Skin of body (tissue), 2 donors: ENCODE measurements around the gene ACY1. TPM values are rescaled to one million over a fixed set of nuclear protein-coding genes. Genes with fewer than 3 reads are reported as not detected.

Experiments used
- DNase-seq: peaks from one replicate; lab custom pipeline; 2025; lab: John Stamatoyannopoulos, UW
- total RNA-seq: library from RNA; depleted of rRNA; stranded (reverse); fragments of >200 nt; gene quantifications from one replicate; pipeline ENCODE4 v1.2.3, GENCODE V29; 2014

The ACY1 gene
- total RNA-seq, 1 donor from 2014 or later, result 18.0 TPM

DNA sequence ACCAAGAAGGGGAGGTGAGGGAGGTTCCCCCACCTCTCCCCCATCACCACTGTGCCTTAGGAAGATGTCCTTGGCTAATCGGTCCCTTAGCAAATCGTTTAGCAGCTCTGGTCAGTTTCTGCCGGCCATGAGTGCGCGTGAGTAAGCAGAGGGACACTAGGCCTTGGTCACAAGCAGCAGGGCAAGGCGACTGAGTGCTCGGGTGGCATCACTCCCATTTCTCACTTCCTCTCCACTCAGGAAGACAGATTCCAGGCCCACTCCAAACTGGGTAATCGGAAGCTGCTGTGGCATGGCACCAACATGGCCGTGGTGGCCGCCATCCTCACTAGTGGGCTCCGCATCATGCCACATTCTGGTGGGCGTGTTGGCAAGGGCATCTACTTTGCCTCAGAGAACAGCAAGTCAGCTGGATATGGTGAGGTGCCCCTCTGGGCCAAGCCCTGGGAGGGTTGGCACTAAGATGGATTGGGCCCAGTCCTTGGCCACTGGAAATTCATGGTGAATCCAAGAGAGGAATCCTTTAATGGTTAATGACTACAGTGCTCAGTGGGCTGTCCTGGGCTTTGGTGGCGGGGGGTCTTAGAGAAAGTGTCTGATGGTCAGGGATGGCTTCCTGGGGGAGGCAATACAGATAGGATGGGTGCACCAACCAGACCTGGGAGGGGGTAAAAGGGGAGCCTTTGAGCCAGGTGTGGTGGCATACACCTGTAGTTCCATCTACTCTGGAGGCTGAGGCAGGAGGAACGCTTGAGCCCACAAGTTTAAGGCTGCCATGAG is 37.2 kb upstream of the ACY1 start:
- DNase-seq, result no peak

DNA sequence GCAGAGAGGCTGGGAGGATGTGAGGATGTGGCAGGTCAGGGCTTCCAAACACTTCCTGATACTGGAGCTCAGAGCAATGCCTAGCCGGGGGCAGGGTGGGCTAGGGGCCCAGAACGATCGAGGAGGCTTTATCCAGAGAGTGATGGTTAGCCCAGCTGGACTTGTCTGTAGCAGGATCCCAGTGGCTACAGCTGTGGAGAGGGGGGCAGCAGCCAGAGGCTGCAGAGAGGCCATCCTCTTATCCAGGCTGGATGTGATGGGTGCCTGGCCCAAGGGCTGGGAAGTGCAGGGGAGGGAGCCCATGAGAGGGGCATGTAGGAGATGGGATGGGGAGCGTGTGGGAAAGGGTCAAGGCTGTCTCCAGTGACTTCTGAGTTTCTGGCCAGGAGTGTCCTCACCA is 36.5 kb upstream of the ACY1 start:
- DNase-seq, result no peak

DNA sequence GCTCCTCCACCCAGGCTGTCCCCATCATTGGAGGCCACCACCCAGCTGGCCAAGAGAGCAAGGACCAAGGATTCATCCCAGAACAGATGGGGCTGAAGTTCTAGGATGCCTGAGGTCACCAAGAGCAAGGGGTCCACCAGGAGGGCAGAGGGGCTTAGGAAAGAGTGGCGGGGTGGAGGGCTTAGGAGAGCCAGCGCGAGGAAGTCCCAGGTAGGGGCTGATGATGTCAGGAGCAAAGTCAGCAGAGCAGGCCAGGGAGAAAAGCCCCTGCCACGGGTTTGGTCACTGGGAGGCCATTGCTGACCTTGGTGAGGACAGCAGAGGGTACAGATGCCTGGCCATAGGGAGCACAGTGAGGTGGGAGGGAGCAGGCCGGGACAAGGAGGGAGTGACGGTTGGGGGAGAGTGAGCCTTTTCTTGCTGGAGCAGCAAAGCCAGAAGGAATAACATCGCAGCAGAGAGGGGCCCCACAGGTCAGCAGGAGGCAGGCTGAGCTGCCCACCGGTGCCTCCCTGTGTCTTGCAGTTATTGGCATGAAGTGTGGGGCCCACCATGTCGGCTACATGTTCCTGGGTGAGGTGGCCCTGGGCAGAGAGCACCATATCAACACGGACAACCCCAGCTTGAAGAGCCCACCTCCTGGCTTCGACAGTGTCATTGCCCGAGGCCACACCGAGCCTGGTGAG is 36.0 kb upstream of the ACY1 start:
- DNase-seq, result no peak

DNA sequence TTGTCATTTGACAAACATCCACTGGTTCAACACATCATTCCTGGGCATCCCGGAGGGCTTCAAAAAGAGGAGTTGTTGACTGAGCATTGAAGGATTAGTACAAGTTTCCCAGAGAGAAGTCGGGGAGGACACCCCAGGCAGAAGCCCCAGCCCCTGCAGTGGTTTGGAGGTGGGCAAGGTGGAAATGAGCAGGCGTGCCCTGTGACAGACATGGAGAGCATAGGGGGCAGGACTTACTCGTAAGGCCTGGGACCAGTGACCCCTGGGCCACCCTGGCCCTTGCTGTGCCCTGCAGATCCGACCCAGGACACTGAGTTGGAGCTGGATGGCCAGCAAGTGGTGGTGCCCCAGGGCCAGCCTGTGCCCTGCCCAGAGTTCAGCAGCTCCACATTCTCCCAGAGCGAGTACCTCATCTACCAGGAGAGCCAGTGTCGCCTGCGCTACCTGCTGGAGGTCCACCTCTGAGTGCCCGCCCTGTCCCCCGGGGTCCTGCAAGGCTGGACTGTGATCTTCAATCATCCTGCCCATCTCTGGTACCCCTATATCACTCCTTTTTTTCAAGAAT is 35.2 kb upstream of the ACY1 start:
- no peak for DNase-seq

DNA sequence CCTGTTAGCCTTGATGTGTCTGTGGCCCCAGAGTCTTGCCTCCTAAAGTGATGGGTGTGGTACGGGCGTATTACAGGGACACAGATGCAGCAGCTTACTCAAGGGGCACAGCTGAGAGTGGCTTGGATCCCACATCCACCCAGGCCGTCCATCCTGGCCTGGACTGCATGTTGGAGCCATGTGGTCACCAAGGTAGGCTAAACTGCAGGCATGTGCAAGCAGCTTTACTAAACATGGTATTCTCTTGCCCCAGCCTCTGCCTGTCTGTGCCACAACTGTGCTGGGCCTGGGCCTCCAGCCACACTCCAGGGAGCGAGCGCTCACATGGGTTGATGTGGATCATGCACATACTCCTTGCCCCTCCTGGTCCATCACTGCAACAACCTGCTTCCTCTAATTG is 34.2 kb upstream of the ACY1 start:
- DNase-seq, result no peak

DNA sequence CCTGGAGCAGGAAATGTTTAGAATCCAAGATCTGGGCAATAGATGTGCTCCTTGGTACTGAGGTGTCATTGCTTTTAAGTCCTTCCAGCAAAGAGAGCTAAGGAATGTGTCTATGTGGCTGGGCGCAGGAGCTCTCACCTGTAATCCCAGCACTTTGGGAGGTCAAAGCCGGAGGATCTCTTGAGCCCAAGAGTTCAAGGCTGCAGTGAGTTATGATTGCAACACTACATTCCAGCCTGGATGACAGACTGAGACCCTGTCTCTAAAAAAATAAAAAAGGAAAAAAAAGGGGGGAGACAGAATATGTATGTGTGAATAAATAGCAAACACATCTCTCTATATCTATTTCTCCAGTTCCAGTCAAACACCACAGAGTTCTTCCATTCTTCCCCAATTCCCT is 32.4 kb upstream of the ACY1 start:
- DNase-seq, result no peak

DNA sequence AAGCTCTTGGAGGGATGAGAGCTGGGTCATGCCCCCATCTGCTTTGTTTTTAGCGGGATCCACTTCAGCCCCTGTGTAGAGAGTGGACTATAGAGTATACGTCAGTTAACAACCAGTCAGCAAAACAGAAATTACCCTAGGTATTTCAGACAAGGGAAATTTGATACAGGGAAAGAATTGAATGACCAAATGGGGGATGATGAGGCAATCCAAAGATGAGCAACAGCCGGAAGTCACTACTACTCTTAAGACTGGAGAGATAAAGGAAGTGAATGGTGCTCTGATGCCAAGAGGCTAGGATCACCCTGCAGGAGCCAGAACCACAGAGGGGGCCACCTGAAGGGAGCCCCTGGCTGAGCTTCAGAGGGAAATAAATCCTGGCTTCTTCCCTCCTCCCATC is 29.9 kb upstream of the ACY1 start:
- DNase-seq, result no peak

DNA sequence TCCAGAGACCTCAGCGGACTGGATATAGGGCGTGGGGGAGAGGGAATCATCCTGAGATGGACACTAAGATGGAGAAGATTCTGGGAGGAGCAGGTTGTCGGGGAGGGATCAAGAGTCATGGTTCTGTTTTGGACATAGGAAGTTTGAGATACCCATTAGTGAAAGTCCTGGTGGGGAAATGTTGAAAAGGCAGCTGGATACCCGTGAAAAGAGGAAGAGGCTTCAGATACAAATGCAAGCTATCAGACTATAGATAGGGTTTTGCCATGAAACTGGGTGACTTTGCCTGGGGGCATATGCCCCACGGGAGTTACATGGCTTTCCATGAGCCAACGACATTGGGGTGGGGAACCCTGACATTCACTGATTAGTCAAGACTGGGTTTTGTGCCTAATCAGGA is 29.2 kb upstream of the ACY1 start:
- DNase-seq, result no peak

DNA sequence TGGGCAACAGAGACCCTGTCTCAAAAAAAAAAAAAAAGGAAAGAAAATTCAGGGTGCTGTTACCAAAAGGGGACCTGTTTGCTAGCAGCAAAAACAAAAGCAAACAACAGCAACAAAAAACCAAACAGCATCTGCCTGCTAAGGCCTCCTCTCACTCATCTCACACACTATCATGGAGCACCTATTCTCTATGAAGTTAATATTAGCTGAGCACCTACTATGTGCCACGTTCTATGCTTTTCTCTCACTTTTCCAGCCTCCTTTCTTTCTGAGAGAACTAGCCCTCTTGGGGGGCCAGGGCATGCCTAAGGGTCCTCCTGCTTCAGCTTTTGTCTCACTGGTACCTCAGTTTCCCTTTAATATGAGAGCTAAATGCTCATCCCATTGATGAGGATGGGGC is 28.6 kb upstream of the ACY1 start:
- no peak for DNase-seq

DNA sequence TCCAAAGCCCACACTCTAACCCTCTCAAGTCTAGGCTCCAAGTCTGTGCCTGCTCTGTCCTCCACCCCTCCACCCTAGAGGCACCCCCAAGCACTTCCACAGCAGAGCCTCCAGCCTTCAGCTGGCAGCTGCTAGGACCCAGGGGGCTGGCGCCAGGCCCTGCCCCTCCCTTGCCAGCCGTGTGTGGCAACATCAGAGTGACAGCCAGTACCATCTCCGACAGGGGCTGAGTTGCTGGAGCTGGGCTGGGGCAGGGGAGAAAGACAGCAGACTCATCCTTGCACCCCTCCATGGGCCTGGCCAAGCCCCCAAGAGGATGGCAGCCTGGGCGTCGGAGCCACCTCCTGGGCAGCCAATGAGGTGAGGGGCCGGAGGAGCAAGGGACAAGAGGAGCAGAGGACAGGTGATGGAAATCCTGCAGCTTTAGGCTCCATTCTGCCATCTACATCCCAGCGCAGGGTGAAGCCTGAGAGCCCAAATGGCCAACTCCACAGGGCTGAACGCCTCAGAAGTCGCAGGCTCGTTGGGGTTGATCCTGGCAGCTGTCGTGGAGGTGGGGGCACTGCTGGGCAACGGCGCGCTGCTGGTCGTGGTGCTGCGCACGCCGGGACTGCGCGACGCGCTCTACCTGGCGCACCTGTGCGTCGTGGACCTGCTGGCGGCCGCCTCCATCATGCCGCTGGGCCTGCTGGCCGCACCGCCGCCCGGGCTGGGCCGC is 28.0 kb upstream of the ACY1 start, which contains the start of gene GPR62:
TSS of gene GPR62 (plus strand) at position 207 of the 718 bp plus-strand sequence. CDS start at position 479, 272 bp downstream.
- no peak for DNase-seq

DNA sequence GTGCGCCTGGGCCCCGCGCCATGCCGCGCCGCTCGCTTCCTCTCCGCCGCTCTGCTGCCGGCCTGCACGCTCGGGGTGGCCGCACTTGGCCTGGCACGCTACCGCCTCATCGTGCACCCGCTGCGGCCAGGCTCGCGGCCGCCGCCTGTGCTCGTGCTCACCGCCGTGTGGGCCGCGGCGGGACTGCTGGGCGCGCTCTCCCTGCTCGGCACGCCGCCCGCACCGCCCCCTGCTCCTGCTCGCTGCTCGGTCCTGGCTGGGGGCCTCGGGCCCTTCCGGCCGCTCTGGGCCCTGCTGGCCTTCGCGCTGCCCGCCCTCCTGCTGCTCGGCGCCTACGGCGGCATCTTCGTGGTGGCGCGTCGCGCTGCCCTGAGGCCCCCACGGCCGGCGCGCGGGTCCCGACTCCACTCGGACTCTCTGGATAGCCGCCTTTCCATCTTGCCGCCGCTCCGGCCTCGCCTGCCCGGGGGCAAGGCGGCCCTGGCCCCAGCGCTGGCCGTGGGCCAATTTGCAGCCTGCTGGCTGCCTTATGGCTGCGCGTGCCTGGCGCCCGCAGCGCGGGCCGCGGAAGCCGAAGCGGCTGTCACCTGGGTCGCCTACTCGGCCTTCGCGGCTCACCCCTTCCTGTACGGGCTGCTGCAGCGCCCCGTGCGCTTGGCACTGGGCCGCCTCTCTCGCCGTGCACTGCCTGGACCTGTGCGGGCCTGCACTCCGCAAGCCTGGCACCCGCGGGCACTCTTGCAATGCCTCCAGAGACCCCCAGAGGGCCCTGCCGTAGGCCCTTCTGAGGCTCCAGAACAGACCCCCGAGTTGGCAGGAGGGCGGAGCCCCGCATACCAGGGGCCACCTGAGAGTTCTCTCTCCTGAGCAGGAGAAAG is 27.2 kb upstream of the ACY1 start:
- DNase-seq, result no peak

DNA sequence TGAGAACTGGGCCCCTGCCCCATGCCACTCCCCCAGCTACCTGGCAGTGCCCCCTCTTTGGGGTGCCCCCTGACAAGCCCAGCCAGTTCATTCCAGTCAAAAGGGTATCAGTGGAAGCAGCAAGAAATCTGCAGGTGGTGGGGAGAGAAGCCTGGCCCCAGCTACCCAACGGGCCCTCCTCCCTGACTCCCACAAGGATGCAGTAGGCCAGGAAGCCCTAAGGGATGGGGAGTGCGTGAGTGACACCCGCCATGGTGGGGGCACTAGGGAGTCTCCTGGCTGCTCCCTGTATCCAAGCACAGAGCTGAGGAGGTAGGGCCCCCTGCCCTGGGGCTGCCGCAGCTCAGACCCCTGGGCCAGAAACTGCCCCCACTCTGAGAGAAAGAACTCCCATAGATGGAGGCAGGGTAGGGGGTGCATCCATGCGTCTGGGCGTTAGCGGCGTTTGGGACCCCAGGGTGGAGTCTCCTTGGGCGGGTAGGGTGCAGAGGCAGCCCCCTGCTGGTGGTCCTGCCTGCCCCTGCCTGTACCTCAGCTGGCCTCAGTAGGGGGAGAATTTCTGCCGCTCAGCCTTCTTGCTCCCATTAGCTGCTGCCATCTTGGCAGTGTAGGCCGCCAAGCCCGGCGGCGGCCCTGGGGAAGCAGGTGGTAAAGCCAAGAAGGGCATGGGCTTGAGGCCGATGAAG is 25.7 kb upstream of the ACY1 start:
- DNase-seq, result no peak

DNA sequence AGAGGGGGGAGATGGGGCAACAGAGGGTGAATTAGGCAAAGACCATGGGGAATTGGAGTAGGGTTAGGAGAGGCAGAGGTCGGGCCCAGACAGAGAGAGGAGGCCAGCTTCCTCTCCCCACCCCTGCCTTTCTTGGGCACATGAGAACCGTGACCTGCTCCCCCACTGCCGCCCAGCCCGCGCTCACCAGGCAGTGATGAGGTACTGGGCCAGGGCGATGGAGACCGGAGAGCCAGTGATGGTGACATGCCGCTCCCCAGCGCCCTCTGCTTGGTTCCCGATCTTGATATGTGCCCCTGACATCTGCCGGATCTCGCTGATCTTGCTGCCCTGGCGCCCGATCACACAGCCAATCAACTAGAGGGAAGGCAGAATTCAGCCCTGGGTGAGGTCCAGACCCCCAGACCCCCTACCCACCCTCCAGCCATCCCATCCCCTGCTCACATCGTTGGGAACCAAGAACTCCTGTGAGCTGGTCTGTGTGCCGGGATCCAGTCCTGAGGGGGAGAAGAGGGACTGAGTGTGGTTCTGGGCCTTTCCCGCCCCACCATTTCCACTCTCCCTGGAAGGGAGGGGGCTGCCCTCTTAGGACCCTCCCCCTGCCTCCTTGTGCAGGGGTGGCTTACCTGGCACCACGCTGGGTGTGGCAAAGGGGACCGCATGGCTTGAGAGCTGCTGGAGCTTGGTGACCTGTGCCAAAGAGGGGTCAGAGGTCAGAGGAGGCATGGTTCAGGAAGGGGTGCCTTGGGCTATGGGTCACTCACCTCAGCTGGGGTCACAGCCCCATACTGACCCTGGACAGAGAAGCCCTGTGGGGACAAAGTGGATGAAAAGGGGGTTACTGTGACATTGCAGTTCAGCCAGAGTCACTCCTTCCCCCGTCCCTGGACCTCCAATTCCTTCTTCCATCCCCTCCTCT is 24.5 kb upstream of the ACY1 start:
- no peak for DNase-seq

DNA sequence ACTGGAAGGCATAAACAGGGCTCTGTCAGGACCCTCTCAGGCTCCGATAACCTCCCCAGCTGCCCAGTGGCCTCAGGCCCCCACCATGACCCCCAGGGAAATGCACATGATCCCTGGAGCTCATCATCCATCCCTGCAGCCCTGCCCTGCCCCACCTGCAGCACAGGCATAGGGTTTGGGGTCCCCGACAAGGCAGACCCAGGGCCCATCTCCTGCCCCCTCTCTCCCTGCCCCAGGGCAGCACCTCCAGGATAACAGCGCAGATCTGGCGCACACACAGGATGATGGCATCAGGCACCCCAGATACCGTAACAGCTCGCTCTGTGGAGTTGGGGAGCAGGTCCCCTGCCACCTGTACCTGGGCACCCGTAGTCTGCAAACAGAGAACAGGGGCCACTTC is 23.7 kb upstream of the ACY1 start:
- DNase-seq, result no peak

DNA sequence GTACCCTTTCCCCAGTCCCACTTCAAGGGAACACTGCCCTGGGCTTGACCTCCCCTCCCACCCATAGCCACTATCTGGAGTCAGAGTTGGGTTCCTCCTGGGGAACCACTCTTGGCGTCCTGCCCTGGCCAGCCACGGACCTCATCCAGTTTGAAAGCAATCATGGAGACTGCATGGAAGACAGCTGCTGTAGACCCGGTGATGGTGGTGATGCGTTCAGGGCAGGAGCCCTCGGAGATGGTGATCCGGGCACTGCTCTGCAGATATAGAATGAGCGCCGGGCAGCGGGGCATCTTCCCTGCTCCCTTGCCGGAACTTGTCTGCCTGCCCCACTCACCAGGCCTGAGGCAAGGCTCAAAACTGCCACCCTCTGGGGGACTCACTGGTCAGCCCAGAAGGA is 22.9 kb upstream of the ACY1 start:
- DNase-seq, result no peak

DNA sequence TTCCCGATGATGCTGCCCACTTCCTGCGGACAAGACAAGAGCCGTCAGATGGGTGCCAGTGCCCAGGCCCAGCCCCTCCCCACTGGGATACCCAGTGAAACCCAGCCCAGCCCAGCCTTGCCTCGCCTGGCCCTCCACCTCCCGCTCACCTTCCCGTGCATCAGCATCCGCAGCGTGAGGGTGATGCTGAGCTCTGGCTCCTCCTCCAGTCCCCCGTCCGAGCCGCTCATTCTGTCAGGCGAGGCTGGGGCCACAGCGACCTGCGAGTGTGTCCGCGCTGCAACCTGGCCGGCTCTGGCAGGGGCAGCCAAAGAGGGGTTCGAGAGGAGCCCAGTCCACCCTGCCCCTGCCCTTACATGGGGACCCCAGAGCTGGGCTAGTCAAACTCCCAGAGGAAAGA is 22.3 kb upstream of the ACY1 start:
- no peak for DNase-seq

DNA sequence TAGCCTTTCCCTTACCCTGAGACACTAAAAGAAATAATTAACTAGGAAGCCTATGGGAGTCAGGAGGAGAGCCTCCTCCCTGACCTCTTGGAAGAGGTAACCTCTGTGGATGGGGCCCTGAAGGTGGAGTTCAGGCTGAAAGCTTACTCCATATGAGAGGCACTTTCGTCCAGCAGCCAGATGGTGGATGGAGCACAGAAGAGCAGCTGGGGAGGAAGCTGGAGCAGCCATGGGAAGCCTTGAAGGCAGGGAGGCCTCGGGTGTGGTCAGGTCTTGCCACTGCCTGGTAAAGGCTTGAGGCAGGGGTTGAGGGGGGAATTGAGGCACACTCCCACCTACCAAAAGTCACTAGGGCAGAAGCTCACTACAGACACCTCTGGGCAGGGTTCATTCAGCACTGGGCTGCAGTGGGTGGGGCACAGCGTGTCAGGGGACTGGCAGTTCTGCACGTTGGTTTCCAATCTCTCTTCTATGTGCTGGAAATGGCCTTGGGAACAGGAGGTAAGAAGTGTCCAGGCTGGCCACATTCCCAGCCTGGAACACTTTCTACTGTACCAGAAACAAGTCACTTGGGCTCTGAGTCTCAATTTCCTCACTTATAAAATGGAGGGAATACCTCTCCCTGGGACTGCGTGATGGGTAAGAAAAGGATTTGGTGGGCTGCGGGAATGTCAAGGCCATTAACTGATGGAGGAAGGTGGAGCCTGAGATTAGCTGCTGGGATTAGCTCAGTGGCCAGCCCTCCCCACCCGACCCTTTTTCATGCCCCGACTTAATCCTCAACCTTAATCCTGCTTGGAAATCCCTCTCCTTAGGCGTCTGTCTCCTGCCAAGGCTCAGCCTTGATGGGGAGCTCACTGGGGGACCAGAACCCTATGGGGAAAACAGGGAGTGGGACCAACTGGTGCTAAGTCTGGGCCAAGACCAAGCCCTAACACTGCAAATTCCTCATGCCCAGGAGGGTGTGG is 21.4 kb upstream of the ACY1 start:
- no peak for DNase-seq

DNA sequence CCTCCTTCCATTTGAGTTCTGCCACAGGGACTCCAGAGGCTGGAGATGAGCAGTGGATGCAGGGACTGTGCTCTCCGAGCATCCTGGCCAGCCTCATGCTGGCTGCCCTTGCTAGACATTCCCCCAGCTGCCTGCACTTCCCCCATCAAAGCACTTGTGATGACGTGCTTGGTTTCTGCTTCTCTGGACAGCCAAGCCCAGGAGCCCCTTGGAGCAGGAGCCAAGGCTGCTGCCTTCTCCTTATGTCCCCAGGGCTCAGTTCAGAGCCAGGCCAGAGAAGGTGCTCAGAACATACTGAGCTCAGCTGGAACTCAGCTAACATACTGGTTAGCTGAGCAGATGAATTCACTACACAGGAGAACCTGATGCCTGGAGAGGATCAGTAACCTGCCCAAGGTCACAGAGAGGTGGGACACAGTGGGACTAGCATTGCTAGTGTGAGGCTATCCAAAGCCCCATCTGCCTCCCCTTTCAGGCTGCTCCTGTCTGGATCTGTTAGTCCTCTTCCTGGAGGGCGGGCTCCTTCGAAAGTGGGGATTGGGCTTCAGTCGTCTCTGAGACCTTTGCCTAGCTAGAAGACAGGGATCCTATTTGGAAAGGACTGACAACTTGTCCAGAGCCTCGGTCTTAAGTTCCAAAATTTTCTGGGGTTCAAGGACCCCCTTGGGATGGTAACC is 20.3 kb upstream of the ACY1 start:
- no peak for DNase-seq
